RPMI7951 (cell line): ENCODE measurements around the gene EGF. TPM values are rescaled to one million over a fixed set of nuclear protein-coding genes. Genes with fewer than 3 reads are reported as not detected.
"Not testable (repeated sequence)": the region's sequence is repeated elsewhere in the genome, so short reads cannot be mapped to it uniquely, and the experiment has no call there.

Experiments used
- DNase-seq: peaks from one replicate; pipeline ENCODE4 v3.0.0-alpha.2; 2012; ENCODE audit warnings: low read depth
- total RNA-seq: library from RNA; depleted of rRNA; stranded (reverse); fragments of >200 nt; shearing (Covaris generic); gene quantifications from 2 replicates; pipeline ENCODE4 v1.2.3, GENCODE V29; 2014

The EGF gene
- total RNA-seq, 1 experiment from 2014 or later, result 4.2 TPM

- DNase-seq, result no peak
These were observed 1.6 kb downstream of the EGF start for GRCh38 chr4:109914322-109914721.

GRCh38 chr4:109915385-109916026 is 2.8 kb downstream of the EGF start:
- DNase-seq, result no peak

DNA sequence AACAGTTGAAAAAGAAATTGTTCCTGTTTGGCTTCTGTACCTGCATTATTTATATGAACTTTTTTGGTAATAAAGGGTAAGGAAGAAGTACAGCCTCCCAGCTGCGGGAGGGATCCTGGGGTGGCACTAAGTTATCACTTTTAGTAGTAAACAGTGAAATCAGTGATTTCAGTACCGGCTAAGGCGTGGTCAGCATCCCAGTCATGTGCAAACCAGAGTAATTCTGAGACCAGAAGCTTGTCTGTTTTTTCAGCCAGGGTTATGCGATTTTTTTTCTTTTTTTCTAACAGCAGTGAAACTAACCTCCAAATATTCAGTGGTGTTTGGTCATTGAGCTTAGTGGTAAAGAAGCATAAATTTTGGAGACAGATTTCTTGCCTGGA is 3.3 kb downstream of the EGF start:
- DNase-seq, result no peak

- peak; percentile 71 for DNase-seq
These were observed 8.7 kb downstream of the EGF start for GRCh38 chr4:109921384-109921808.

DNA sequence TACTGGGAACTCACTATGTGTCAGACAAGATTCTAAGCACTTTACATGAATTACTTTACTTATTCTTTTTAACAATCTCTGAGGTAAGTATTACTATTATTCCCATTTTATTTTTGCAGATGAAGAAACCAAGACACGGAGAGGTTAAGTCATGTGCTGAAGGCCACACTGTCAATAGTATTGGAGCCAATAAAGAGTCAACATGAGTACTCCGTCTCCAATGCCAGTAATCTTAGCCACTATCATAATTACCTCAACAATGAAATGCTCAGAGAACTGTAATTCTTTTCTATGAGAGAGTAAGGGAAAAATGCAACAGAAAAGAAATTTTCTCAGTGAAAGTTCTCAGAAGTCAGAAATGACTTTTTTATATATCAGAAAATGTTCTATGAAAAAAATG is 12.7 kb downstream of the EGF start:
- DNase-seq, result no peak

GRCh38 chr4:109928327-109929045 is 15.8 kb downstream of the EGF start:
- DNase-seq, result no peak

- DNase-seq, result no peak
These were observed 17.8 kb downstream of the EGF start for GRCh38 chr4:109930464-109930863.

GRCh38 chr4:109930872-109931271 is 18.2 kb downstream of the EGF start:
- no peak for DNase-seq

DNA sequence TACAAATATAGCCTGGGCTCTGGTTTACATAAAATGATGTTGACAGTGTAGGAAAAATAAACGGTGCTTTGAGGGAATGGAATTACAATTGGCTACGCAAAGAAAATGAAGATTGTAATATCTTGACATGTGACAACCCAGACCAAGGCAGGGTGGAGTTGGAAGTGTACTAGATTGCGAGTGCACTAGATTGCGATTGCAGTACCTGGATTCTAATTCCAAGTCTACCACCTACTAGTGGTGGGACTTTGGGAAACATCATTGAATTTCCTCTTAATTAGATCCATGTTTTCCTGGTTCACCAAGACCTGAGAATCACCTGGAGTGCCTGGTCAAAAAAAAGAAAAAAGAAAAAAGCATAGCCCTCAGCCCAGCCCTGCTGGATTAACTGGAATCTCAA is 18.6 kb downstream of the EGF start:
- DNase-seq, result no peak

- DNase-seq, result not testable (repeated sequence)
These were observed 24.7 kb downstream of the EGF start for GRCh38 chr4:109937352-109937751.

DNA sequence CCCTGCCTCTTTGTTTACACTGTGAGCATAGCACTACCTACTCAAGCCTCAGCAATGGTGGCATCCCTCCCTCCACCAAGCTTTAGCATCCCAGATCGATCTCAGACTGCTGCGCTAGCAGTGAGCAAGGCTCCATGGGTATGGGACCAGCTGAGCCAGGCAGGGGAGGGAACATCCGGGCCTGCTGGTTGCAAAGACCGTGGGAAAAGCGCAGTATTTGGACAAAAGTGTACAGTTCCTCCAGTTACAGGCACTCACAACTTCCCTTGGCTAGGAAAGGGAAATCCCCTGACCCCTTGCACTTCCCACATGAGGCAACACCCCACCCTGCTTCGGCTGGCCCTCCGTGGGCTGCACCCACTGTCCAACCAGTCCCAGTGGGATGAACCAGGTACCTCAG is 26.5 kb downstream of the EGF start:
- no peak for DNase-seq

DNA sequence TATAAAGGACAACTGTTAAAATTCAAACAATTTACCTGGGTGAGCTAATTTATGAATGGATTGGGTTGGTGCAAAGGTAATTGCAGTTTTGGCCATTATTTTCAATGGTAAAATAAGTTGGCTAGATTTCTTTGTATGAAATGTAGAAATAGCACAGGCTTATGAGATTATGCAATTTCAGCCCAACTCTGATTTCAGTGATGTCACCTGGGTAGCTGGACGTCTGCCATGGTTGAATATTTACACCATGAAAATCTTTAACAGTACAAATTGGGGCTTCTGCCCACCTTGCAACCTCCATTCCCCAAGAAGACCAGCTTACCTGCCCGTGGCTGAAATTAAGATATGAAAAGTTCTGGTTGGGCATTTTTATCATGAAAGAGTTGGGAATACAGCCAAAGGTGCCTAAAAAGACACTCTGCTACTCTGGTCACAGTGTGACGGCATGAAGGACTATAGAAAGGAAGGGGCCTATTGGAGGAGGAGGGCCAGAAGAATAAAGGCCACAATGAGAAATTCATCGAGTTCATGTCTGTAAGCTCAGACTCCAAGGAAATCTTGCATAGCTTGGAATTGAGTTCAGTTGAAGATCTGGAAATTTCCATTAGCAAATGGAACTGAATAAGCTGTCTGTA is 29.7 kb downstream of the EGF start:
- no peak for DNase-seq

- no peak for DNase-seq
These were observed 31.1 kb downstream of the EGF start for GRCh38 chr4:109943745-109944144.

GRCh38 chr4:109944591-109944990 is 31.9 kb downstream of the EGF start:
- DNase-seq, result no peak

GRCh38 chr4:109945056-109945455 is 32.4 kb downstream of the EGF start:
- DNase-seq, result peak; percentile 4

DNA sequence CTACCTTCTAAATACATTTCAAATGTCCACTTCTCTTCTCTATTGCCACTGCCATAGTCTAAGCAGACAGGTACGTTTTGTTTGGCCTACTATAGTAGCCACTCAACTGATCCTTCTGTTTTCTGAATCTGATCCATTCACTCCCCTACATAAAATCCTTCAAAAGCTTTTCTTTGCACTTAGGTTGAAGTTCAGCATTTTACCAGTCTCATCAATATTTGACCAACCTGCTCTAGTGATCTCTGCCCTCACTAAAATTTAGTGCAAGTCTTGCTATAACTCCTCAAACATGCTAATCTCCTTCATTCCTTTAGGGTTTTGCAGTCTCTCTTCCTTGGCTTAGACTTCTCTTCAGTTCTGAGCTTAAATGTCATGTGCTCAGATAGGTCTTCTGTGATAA is 33.4 kb downstream of the EGF start:
- DNase-seq, result no peak

DNA sequence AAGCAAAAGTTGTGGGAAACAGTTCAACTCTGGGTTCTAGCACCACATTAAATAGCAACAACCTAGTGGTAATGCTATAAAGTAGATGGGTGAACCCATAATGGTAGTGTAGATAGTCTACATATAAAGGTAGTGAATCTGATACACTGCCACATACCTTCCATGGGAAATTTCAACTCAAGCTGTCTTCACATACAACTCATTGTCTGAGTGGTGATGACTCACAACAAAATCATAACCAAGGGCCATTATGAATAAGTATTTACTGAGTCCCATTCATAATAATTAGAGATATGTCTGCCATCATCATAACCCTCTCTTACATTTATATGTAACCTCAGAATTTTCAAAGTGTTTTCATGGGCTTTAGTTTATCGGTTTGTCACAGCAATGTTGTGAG is 34.8 kb downstream of the EGF start:
- DNase-seq, result peak; percentile 2

DNA sequence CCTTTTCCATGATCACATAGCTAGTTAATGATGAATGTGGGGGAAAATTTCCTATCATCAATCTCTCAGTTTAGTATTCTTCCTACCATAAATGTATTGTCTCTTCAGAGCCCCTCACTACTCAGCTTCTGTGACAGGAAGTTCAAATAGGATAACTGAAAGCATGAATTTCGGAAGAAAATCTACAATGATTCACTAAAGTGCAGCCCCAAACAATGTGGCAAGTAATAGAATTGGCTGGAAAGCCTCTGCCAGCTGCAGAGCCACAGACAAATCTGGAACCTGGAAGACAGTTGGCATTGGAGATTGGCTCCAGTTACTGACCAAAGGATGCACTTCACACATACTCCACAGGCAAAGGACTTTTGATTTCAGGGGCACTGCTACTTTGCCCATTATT is 35.2 kb downstream of the EGF start:
- no peak for DNase-seq

- DNase-seq, result not testable (repeated sequence)
These were observed 36.5 kb downstream of the EGF start for GRCh38 chr4:109949099-109949718.

DNA sequence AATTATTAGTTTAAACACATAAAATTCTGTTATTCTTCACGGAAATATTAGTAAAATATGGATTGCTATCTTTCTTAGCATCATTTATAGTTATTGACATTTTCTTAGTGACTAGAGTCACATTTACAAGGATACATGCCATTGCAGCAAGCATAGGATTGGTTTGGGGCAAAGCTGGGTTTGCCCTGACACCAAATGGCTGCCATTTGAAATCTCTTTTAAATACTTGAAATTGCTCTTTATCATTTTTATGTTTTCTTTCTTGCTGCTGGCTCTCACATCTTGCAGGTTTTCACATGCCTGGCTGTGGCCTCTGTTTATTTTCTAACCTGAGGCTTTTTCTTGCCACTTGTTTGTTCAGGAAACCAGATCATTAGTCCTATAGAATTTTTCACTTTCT is 39.9 kb downstream of the EGF start:
- DNase-seq, result no peak

DNA sequence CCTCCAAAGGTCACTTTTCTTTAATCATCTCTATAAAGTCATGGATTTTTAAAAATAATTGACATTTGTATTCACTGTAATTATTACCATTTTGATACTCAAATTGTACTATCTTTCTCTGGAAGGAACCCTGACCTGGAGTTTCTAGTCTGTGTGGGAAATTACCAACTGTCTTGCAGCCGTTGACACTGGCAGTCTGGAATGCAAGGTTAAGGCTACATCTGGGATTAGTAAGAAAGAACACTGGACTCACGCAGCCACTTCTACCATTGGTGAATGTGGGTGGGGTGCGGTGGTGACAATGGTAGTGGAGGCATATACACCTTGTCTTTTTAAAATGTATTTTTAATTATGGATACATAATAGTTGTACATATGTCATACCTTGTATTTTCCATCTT is 40.9 kb downstream of the EGF start:
- DNase-seq, result no peak

GRCh38 chr4:109955146-109955545 is 42.5 kb downstream of the EGF start:
- no peak for DNase-seq

- DNase-seq, result no peak
These were observed 44.5 kb downstream of the EGF start for GRCh38 chr4:109957227-109957626.
